ENCODE measurements around the gene SEMA7A. TPM values are rescaled to one million over a fixed set of nuclear protein-coding genes. Genes with fewer than 3 reads are reported as not detected.

SEMA7A gene
- total and polyA plus RNA-seq, 9 of the 15 experiments (the other 6 are each of a cell fraction or from before 2014, with no cell fraction given), result 0.04 to 8.2 (median 5.4) TPM; not detected in 1

DNA sequence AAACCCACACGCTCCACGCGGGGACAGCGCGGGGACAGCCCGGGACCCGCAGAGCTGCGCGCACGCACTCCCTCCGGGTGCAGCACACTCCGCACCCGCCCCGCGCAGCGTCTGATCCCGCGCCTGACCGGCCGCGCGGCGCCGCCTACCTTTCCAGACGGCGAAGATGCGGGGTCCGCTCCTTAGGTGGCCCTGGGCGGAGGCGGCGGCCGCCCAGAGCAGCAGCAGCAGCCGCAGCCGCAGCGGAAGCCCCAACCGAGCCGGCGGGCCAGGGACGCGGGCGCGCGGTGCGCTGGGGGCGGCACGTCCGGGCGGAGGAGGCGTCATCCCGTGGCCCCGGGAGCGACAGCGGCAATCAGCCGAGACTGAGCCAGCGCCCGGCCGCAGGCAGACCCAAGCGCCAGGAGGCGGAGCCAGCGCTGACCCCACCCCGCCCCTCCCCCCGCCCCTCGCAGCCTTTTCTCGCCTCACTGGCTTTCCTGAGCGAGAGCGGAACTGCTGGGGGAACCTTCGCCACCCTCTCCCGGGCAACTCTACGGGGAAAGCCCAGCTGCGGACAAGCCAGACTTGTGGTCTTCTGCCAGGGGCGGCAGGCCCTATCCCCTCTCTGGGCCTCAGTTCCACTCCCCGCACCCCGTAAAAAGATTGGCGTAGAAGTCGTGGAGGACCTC, at the start of gene SEMA7A (continued):
- no peak for TF ChIP-seq GATAD2A (IDR thresholded peaks at IDR 0.05)
- no peak for TF ChIP-seq FOXA1 (IDR thresholded peaks at IDR 0.05; ENCODE audit: borderline replicate concordance)
- no peak for TF ChIP-seq POLR2H (tag; IDR thresholded peaks at IDR 0.05; ENCODE audit: low read depth)
- TF ChIP-seq STAT5B (CRISPR knock-in tag; IDR thresholded peaks at IDR 0.05), result no peak
- TF ChIP-seq, protein P1, sequence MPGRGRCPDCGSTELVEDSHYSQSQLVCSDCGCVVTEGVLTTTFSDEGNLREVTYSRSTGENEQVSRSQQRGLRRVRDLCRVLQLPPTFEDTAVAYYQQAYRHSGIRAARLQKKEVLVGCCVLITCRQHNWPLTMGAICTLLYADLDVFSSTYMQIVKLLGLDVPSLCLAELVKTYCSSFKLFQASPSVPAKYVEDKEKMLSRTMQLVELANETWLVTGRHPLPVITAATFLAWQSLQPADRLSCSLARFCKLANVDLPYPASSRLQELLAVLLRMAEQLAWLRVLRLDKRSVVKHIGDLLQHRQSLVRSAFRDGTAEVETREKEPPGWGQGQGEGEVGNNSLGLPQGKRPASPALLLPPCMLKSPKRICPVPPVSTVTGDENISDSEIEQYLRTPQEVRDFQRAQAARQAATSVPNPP (IDR thresholded peaks at IDR 0.05; ENCODE audit: borderline replicate concordance, insufficient read depth, insufficient read length), result no peak
- no peak for TF ChIP-seq ZNF311 (CRISPR knock-in tag; IDR thresholded peaks at IDR 0.05)
- no peak for TF ChIP-seq LEF1 (IDR thresholded peaks at IDR 0.05)
- no peak for TF ChIP-seq BRCA1 (IDR thresholded peaks at IDR 0.05)
- TF ChIP-seq BRCA1 (CRISPR knock-in tag; IDR thresholded peaks at IDR 0.05), result no peak
- no peak for TF ChIP-seq ZNF584 (CRISPR knock-in tag; IDR thresholded peaks at IDR 0.05; ENCODE audit: low read depth)
- TF ChIP-seq, protein P2, sequence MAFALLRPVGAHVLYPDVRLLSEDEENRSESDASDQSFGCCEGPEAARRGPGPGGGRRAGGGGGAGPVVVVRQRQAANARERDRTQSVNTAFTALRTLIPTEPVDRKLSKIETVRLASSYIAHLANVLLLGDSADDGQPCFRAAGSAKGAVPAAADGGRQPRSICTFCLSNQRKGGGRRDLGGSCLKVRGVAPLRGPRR (CRISPR knock-in tag; IDR thresholded peaks at IDR 0.05), result no peak
- TF ChIP-seq, protein P3, sequence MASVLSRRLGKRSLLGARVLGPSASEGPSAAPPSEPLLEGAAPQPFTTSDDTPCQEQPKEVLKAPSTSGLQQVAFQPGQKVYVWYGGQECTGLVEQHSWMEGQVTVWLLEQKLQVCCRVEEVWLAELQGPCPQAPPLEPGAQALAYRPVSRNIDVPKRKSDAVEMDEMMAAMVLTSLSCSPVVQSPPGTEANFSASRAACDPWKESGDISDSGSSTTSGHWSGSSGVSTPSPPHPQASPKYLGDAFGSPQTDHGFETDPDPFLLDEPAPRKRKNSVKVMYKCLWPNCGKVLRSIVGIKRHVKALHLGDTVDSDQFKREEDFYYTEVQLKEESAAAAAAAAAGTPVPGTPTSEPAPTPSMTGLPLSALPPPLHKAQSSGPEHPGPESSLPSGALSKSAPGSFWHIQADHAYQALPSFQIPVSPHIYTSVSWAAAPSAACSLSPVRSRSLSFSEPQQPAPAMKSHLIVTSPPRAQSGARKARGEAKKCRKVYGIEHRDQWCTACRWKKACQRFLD (CRISPR knock-in tag; IDR thresholded peaks at IDR 0.05), result no peak
- TF ChIP-seq SREBF1 (IDR thresholded peaks at IDR 0.05; ENCODE audit: borderline replicate concordance, low read depth, low read length), result no peak
- TF ChIP-seq, protein P4, sequence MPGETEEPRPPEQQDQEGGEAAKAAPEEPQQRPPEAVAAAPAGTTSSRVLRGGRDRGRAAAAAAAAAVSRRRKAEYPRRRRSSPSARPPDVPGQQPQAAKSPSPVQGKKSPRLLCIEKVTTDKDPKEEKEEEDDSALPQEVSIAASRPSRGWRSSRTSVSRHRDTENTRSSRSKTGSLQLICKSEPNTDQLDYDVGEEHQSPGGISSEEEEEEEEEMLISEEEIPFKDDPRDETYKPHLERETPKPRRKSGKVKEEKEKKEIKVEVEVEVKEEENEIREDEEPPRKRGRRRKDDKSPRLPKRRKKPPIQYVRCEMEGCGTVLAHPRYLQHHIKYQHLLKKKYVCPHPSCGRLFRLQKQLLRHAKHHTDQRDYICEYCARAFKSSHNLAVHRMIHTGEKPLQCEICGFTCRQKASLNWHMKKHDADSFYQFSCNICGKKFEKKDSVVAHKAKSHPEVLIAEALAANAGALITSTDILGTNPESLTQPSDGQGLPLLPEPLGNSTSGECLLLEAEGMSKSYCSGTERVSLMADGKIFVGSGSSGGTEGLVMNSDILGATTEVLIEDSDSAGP (CRISPR knock-in tag; IDR thresholded peaks at IDR 0.05), result no peak
- no peak for TF ChIP-seq SMARCA4 (IDR thresholded peaks at IDR 0.05)
- TF ChIP-seq NFYB (IDR thresholded peaks at IDR 0.05; ENCODE audit: extremely low read depth, insufficient read length), result no peak
- TF ChIP-seq ZNF778 (CRISPR knock-in tag; IDR thresholded peaks at IDR 0.05), result no peak
- no peak for TF ChIP-seq KHSRP (IDR thresholded peaks at IDR 0.05)
- no peak for TF ChIP-seq BDP1 (IDR thresholded peaks at IDR 0.05; ENCODE audit: insufficient read depth, insufficient read length)
- TF ChIP-seq GABPB2 (CRISPR knock-in tag; conservative IDR thresholded peaks at IDR 0.05), result no peak
- TF ChIP-seq, protein P5, sequence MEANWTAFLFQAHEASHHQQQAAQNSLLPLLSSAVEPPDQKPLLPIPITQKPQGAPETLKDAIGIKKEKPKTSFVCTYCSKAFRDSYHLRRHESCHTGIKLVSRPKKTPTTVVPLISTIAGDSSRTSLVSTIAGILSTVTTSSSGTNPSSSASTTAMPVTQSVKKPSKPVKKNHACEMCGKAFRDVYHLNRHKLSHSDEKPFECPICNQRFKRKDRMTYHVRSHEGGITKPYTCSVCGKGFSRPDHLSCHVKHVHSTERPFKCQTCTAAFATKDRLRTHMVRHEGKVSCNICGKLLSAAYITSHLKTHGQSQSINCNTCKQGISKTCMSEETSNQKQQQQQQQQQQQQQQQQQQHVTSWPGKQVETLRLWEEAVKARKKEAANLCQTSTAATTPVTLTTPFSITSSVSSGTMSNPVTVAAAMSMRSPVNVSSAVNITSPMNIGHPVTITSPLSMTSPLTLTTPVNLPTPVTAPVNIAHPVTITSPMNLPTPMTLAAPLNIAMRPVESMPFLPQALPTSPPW (CRISPR knock-in tag; IDR thresholded peaks at IDR 0.05), result peak; percentile 81
- TF ChIP-seq DNMT1 (IDR thresholded peaks at IDR 0.05), result no peak
- TF ChIP-seq, protein P6, sequence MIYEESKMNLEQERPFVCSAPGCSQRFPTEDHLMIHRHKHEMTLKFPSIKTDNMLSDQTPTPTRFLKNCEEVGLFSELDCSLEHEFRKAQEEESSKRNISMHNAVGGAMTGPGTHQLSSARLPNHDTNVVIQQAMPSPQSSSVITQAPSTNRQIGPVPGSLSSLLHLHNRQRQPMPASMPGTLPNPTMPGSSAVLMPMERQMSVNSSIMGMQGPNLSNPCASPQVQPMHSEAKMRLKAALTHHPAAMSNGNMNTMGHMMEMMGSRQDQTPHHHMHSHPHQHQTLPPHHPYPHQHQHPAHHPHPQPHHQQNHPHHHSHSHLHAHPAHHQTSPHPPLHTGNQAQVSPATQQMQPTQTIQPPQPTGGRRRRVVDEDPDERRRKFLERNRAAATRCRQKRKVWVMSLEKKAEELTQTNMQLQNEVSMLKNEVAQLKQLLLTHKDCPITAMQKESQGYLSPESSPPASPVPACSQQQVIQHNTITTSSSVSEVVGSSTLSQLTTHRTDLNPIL (CRISPR knock-in tag; IDR thresholded peaks at IDR 0.05), result no peak

Data from K562 (cell line).